H9 (cell line): Measurements from ENCODE around the gene FAM193A. TPM values are rescaled to one million over a fixed set of nuclear protein-coding genes. Genes with fewer than 3 reads are reported as not detected.

Source experiments
- DNase-seq: peaks from one replicate; pipeline ENCODE4 v3.0.0-alpha.2; 2017
- H2AFZ ChIP-seq: one replicate; pipeline ENCODE4 v1.6.1; 2013; ENCODE audit warnings: mild to moderate bottlenecking, low read length, control low read depth, moderate library complexity
- H2AK5ac ChIP-seq: 2 replicates; pipeline ENCODE4 v1.6.1; 2013; ENCODE audit warnings: low read length, control low read depth, mixed read lengths; ENCODE audit not compliant: insufficient read length
- H2BK120ac ChIP-seq: one replicate; pipeline ENCODE4 v1.6.1; 2013; ENCODE audit warnings: low read depth, mild to moderate bottlenecking, low read length, control low read depth, inconsistent platforms; ENCODE audit not compliant: poor library complexity, severe bottlenecking
- H2BK12ac ChIP-seq: 2 replicates; pipeline ENCODE4 v1.6.1; 2013; ENCODE audit warnings: low read length, control low read depth, mixed read lengths, low read depth; ENCODE audit not compliant: insufficient read length
- H2BK15ac ChIP-seq: 2 replicates; pipeline ENCODE4 v1.6.1; 2013; ENCODE audit warnings: low read depth, low read length, control low read depth
- H2BK20ac ChIP-seq: one replicate; pipeline ENCODE4 v1.6.1; 2013; ENCODE audit warnings: low read depth, mild to moderate bottlenecking, low read length, control low read depth, inconsistent platforms; ENCODE audit not compliant: poor library complexity, severe bottlenecking
- H2BK5ac ChIP-seq: 2 replicates; pipeline ENCODE4 v1.6.1; 2013; ENCODE audit warnings: low read length, control low read depth, mixed read lengths; ENCODE audit not compliant: insufficient read length
- H3K14ac ChIP-seq: 2 replicates; pipeline ENCODE4 v1.6.1; 2013; ENCODE audit warnings: low read length, control low read depth; ENCODE audit not compliant: insufficient read depth
- H3K18ac ChIP-seq: 2 replicates; pipeline ENCODE4 v1.6.1; 2013; ENCODE audit warnings: low read depth, mild to moderate bottlenecking, mixed read lengths, low read length, control low read depth; ENCODE audit not compliant: insufficient read length
- H3K23ac ChIP-seq: 2 replicates; pipeline ENCODE4 v1.6.1; 2013; ENCODE audit warnings: low read length, control low read depth, mixed read lengths, low read depth; ENCODE audit not compliant: insufficient read length
- H3K23me2 ChIP-seq: 2 replicates; pipeline ENCODE4 v1.6.1; 2013; ENCODE audit warnings: low read depth, mild to moderate bottlenecking, mixed read lengths, low read length, control low read depth; ENCODE audit not compliant: insufficient read length, poor library complexity, severe bottlenecking
- H3K27ac ChIP-seq: 2 replicates; pipeline ENCODE4 v1.5.1; 2013; ENCODE audit warnings: low read length, control low read depth, mixed read lengths, low read depth; ENCODE audit not compliant: insufficient read length
- H3K27me3 ChIP-seq: 2 replicates; pipeline ENCODE4 v1.6.1; 2013; ENCODE audit warnings: low read length, control low read depth, inconsistent platforms; ENCODE audit not compliant: insufficient read depth
- H3K4ac ChIP-seq: 2 replicates; pipeline ENCODE4 v1.6.1; 2013; ENCODE audit warnings: low read depth, mild to moderate bottlenecking, control low read depth, inconsistent platforms, low read length, moderate library complexity
- H3K4me1 ChIP-seq: 2 replicates; pipeline ENCODE4 v1.6.1; 2013; ENCODE audit warnings: low read length, control low read depth, inconsistent platforms; ENCODE audit not compliant: insufficient read depth
- H3K4me2 ChIP-seq: 2 replicates; pipeline ENCODE4 v1.6.1; 2013; ENCODE audit warnings: low read length, control low read depth, mixed read lengths; ENCODE audit not compliant: insufficient read length, insufficient read depth
- H3K56ac ChIP-seq: 2 replicates; pipeline ENCODE4 v1.6.1; 2013; ENCODE audit warnings: low read depth, mild to moderate bottlenecking, mixed read lengths, low read length, control low read depth; ENCODE audit not compliant: insufficient read length
- H3K79me1 ChIP-seq: 2 replicates; pipeline ENCODE4 v1.6.1; 2013; ENCODE audit warnings: low read depth, mild to moderate bottlenecking, moderate library complexity, low read length, control low read depth, inconsistent platforms; ENCODE audit not compliant: insufficient read depth, poor library complexity, severe bottlenecking
- H3K79me2 ChIP-seq: 2 replicates; pipeline ENCODE4 v1.6.1; 2013; ENCODE audit warnings: low read length, control low read depth, inconsistent platforms; ENCODE audit not compliant: insufficient read depth
- H3K9ac ChIP-seq: 2 replicates; pipeline ENCODE4 v1.6.1; 2013; ENCODE audit warnings: low read length, control low read depth, mixed read lengths; ENCODE audit not compliant: insufficient read length; ENCODE audit errors: extremely low read depth
- H3K9me3 ChIP-seq: one replicate; pipeline ENCODE4 v1.6.1; 2013; ENCODE audit warnings: low read depth, low read length, inconsistent platforms; ENCODE audit not compliant: control insufficient read depth
- H3T11ph ChIP-seq: one replicate; pipeline ENCODE4 v1.6.1; 2013; ENCODE audit warnings: mild to moderate bottlenecking, low read length, control low read depth, inconsistent platforms
- H4K20me1 ChIP-seq: one replicate; pipeline ENCODE4 v1.6.1; 2013; ENCODE audit not compliant: control insufficient read depth, insufficient read length, insufficient read depth
- H4K5ac ChIP-seq: 2 replicates; pipeline ENCODE4 v1.6.1; 2013; ENCODE audit warnings: low read depth, mild to moderate bottlenecking, mixed read lengths, low read length, control low read depth; ENCODE audit not compliant: insufficient read length
- H4K8ac ChIP-seq: replicated peaks from 2 replicates; pipeline ENCODE4 v1.6.1; 2013; ENCODE audit warnings: low read length, control low read depth, mixed read lengths, low read depth; ENCODE audit not compliant: insufficient read length
- H4K91ac ChIP-seq: 2 replicates; pipeline ENCODE4 v1.6.1; 2013; ENCODE audit warnings: low read depth, mild to moderate bottlenecking, moderate library complexity, mixed read lengths, low read length, control low read depth; ENCODE audit not compliant: insufficient read length
- H3K27ac Mint-ChIP-seq, 3 experiments: 2 replicates in 2 of 3; 3 replicates in 1 of 3; pipeline ENCODE4 v1.8.0; 2020 to 2021; ENCODE audit warnings: mixed read lengths in 3 of 3, mild to moderate bottlenecking in 1 of 3, moderate library complexity in 1 of 3
- H3K27me3 Mint-ChIP-seq: 2 replicates; pipeline ENCODE4 v1.8.0; 2021; ENCODE audit warnings: low read depth, mild to moderate bottlenecking, moderate library complexity, mixed read lengths
- H3K36me3 Mint-ChIP-seq, 3 experiments: 2 replicates in 2 of 3; 3 replicates in 1 of 3; pipeline ENCODE4 v1.8.0; 2020 to 2021; ENCODE audit warnings: low read depth in 3 of 3, mixed read lengths in 3 of 3; ENCODE audit not compliant: insufficient read depth in 1 of 3
- H3K4me1 Mint-ChIP-seq, 2 experiments: 2 replicates each; pipeline ENCODE4 v1.8.0; 2020; ENCODE audit warnings: mixed read lengths in 2 of 2
- H3K4me3 Mint-ChIP-seq, 2 experiments: 2 replicates in 1 of 2; 3 replicates in 1 of 2; pipeline ENCODE4 v1.8.0; 2020 to 2021; ENCODE audit warnings: mild to moderate bottlenecking in 2 of 2, mixed read lengths in 2 of 2, moderate library complexity in 1 of 2
- H3K9me3 Mint-ChIP-seq, 2 experiments: 2 replicates in 1 of 2; 3 replicates in 1 of 2; pipeline ENCODE4 v1.8.0; 2020; ENCODE audit warnings: mild to moderate bottlenecking in 2 of 2, mixed read lengths in 2 of 2, moderate library complexity in 1 of 2
- WGBS: extraction: QIAGEN DNeasy Blood & Tissue Kit; methylation state at CpG from one replicate; pipeline ENCODE4 v1.1.7; 2013; ENCODE audit warnings: missing lambda C conversion rate, low lambda C conversion rate, mixed read lengths; ENCODE audit not compliant: insufficient read length; ENCODE audit errors: extremely low coverage; 5-methylcytosine and 5-hydroxymethylcytosine counted together
- total RNA-seq: library from RNA; stranded (reverse); gene quantifications from 2 replicates; pipeline ENCODE4 v1.2.1, GENCODE V29; 2021
- TF ChIP-seq, protein P1 (sequence below): fragments of 200-600 bp; sonication (generic); conservative IDR thresholded peaks from 3 replicates; pipeline ENCODE4 v1.8.0; 2021; ENCODE audit warnings: antibody characterized with exemption, mild to moderate bottlenecking

The FAM193A gene
- total RNA-seq, 1 experiment from 2014 or later = 36.9 TPM

DNA sequence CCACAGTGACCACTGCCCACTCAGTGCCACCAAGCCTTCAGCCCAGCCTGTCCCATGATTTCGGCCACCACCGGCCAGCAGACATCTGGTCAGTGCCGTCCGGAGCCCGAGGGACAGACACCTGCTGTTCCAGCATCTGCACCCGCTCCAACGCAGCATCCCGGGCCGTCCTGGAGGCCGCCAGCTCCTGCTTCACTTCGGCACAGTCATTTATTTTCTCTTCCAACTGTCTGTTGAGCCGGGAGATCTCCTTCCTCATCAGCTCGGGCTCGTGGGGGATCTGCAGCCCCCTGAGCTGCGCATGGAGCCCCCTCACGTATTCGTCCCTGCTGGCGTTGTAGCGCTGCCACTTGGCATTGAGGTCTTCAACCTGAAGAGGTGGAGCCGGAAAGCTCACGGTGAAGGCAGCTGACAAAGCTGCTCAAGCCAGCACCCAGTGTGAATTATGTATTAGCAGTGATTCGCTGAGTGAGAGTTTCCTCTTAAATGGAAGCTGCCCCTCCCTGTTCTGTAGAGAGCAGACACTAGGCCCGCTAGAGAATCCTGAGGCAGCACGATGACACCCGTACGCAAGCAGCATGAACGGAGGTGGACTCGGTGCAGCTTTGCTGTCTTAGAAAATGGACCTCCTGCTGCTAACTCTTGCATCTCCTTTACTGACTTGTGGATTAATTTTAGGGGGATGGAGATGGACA, 208.3 kb downstream of the FAM193A start:
- H3K79me1 ChIP-seq = peaks cover 4% of the 10 kb centered on the region
- Mint-ChIP-seq H3K36me3 (peaks cover 25 to 61% (median 51%) of the 10 kb centered on the region in 3 experiments; a peak in 6 of 7 replicates), H3K9me3 (no peaks in the 10 kb centered on the region; a peak in 1 of 5 replicates), H3K4me3 (no peak overlapping the region), H3K4me1 (no peaks in the 10 kb centered on the region), H3K27ac (peak overlapping the region in 1 of 3 experiments; percentile 4; a peak in 2 of 7 replicates), H3K27me3 (peaks cover 1% of the 10 kb centered on the region; the same call in 1 of the 2 replicates)
- no peak overlapping the region for H2AK5ac ChIP-seq
- no peak overlapping the region for H4K5ac ChIP-seq
- H3K27ac ChIP-seq = no peak overlapping the region
- no peak overlapping the region for H2AFZ ChIP-seq
- no peak overlapping the region for H3K56ac ChIP-seq
- no peaks in the 10 kb centered on the region for H3K23me2 ChIP-seq
- H2BK15ac ChIP-seq = no peak overlapping the region
- TF ChIP-seq, protein P1, sequence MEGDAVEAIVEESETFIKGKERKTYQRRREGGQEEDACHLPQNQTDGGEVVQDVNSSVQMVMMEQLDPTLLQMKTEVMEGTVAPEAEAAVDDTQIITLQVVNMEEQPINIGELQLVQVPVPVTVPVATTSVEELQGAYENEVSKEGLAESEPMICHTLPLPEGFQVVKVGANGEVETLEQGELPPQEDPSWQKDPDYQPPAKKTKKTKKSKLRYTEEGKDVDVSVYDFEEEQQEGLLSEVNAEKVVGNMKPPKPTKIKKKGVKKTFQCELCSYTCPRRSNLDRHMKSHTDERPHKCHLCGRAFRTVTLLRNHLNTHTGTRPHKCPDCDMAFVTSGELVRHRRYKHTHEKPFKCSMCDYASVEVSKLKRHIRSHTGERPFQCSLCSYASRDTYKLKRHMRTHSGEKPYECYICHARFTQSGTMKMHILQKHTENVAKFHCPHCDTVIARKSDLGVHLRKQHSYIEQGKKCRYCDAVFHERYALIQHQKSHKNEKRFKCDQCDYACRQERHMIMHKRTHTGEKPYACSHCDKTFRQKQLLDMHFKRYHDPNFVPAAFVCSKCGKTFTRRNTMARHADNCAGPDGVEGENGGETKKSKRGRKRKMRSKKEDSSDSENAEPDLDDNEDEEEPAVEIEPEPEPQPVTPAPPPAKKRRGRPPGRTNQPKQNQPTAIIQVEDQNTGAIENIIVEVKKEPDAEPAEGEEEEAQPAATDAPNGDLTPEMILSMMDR = no peak
- H2BK120ac ChIP-seq = no peak overlapping the region
- no peak overlapping the region for H3K4ac ChIP-seq
- no peaks in the 10 kb centered on the region for H3K9me3 ChIP-seq
- no CpG with 5 or more reads among the region's 28 CpGs for WGBS
- no peaks in the 10 kb centered on the region for H3K4me1 ChIP-seq
- H3K79me2 ChIP-seq = 0 out of 2 replicates have a peak, but pooled peaks cover under 1% of the 10 kb centered on the region
- H3K27me3 ChIP-seq = no peaks in the 10 kb centered on the region
- H3K14ac ChIP-seq = no peak overlapping the region
- H4K20me1 ChIP-seq = no peaks in the 10 kb centered on the region
- DNase-seq = no peak
- no peak overlapping the region for H4K91ac ChIP-seq
- no peak overlapping the region for H3K9ac ChIP-seq
- H3K18ac ChIP-seq = no peak overlapping the region
- no peak overlapping the region for H2BK12ac ChIP-seq
- no peak overlapping the region for H3T11ph ChIP-seq
- no peak overlapping the region for H3K4me2 ChIP-seq
- no peak overlapping the region for H2BK20ac ChIP-seq
- H3K23ac ChIP-seq = no peak overlapping the region
- no peak overlapping the region for H2BK5ac ChIP-seq
- no peak overlapping the region for H4K8ac ChIP-seq
